GM12891 (cell line): ENCODE data around the gene TOR2A.

Source experiments
- PAX5 ChIP-seq: IDR thresholded peaks from 2 replicates; pipeline ENCODE4 v1.6.1; 2011; ENCODE audit warnings: low read length, moderate library complexity, mild to moderate bottlenecking; ENCODE audit not compliant: insufficient read depth, severe bottlenecking
- POLR2A ChIP-seq: IDR thresholded peaks from 2 replicates; pipeline ENCODE4 v1.6.1; 2011; ENCODE audit warnings: low read depth, low read length, control low read depth
- POLR2AphosphoS5 ChIP-seq: IDR thresholded peaks from 2 replicates; pipeline ENCODE4 v1.6.1; 2011; ENCODE audit warnings: low read depth, low read length, control low read depth
- POU2F2 ChIP-seq: IDR thresholded peaks from 2 replicates; pipeline ENCODE4 v1.6.1; 2011; ENCODE audit warnings: low read depth, mild to moderate bottlenecking, control low read depth, low read length, moderate library complexity
- SPI1 ChIP-seq: IDR thresholded peaks from 2 replicates; pipeline ENCODE4 v1.6.1; 2011; ENCODE audit warnings: low read depth, low read length, control low read depth
- TAF1 ChIP-seq: IDR thresholded peaks from 2 replicates; pipeline ENCODE4 v1.6.1; 2011; ENCODE audit warnings: low read depth, low read length, control low read depth

DNA sequence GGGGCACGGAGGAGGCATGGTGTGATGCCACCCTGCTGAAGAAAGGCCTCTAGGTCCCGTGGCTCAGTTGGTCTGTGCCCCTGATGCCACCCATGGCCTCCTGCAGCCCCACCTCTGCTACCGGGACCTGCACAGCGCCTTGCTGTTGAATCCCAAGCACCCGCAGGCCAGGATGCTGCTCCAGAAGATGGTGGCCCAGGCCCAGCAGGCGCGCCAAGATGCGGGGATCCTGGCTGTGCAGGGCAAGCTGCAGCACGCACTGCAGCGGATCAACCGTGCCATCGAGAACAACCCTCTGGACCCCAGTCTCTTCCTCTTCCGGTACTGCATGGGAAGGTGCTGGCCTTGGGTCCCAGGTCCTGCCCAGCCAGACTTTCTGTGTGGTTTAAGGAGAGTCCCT lies 12.1 kb downstream of the TOR2A start:
- no peak for TF ChIP-seq POLR2A
- TF ChIP-seq TAF1, result no peak
- TF ChIP-seq POLR2AphosphoS5, result no peak
- no peak for TF ChIP-seq SPI1
- TF ChIP-seq PAX5, result no peak
- TF ChIP-seq POU2F2, result no peak
